GM19351 (cell line): ENCODE results near the gene ADH1C.
"Not testable (repeated sequence)": the region's sequence is repeated elsewhere in the genome, so short reads cannot be mapped to it uniquely, and the experiment has no call there.

Experiments
- ATAC-seq: cut with Tn5 transposase; IDR thresholded peaks from one replicate; pipeline ENCODE4 v1.9.1; 2021; ENCODE audit warnings: mild to moderate bottlenecking, moderate library complexity; ENCODE audit not compliant: unreplicated experiment

Gene ADH1C

DNA sequence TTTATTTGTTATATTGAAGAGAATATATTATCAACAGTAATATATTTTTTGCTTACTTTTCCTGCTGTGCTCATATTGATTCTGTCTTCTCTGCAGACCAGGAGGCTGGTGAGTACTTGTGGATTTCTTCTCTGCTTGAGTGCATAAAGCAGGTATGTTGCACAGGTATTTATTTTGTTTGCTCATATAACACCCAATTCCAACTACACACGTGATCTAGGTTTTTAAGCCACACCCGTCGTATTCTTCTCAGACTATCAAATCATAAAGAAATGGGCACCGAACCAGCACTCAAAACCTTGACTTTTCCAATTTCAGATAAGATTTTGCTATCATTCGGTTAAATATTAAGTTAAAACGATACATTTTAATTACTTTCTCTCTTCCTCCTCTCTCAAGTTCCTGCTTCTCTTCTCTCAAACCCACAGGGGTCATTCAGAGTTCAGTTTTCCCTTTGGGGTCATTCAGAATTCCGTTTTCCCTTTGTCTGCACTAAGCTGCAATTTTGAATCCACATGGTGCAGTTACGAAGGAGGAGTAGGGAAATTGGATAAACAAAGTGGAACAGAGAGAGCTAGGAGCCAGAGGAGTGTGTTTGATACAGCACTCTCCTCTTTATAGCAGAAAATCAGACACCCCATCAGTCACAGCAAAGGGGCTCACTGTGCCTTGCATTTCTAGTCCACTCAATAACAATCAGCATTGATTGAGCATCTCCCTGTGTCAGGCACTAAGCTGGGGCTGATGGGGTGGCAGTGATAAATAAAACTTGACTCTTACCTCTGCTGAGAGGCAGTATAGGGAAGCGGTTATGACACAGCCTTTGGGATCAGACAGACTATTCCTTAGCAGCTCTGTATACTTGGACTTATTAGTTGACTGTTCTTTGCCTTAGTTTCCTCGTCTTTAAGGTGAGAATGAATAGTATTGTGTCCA is at the start of gene ADH1C:
Gene ADH1C, minus strand, starts transcription at position 145 of the 936 bp plus-strand sequence. Its CDS starts 71 bp downstream, at position 74.
- ATAC-seq: no peak

- ATAC-seq: no peak
Observed at GRCh38 chr4:99400831-99401230, 48.3 kb upstream of the ADH1C start.

DNA sequence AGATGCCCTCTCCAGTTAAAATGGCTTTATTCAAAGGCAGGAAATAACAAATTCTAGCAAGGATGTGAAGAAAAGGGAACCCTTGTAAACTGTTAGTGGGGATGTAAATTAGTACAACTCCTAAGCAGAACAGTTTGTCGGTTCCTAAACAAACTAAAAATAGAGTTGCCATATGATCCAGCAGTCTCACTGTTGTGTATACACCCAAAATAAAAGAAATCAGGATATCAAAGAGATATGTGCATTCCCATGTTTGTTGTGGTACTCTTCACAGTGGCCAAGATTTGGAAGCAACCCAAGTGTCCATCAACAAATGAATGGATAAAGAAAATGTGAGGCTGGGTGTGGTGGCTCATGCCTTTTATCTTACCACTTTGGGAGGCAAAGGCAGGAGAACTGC is 46.5 kb upstream of the ADH1C start:
- no peak for ATAC-seq

- no peak for ATAC-seq
Observed at GRCh38 chr4:99395595-99396364, 43.2 kb upstream of the ADH1C start.

DNA sequence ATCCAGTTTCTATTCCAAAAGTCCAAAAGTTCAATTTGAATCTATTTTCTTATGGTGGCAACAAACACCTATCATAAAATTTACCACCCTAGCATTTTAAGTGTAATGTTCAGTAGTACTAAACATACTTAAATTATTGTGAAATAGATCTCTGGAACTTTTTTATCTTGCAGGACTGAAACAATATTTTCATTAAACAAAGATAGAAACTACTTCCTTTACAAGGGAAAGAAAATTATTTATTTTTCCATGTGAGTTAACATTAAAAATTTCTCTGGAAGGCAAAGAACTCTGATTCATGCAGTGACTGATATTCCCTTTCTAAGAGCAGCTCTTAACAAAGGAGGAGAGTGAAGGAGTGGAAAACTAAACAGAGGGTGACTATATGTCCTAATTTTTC is 42.4 kb upstream of the ADH1C start:
- no peak for ATAC-seq

DNA sequence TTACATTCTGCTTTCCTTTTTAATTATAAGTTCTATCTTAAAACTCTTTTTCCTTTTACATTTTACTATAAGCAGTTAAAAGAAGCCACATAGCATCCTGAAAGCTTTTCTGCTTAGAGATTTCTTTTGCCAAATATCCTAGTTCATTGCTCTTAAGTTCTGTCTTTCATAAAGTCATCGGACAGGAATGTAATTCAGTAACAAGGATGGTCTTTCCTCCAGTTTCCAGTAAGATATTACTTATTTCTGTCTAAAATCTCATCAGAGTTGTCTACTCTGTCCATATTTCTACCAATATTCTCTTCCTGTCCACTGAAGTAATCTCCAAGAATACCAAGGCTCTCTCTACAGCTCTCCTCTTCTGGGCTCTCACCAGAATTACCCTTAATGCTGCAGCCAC is 37.5 kb upstream of the ADH1C start:
- ATAC-seq: no peak

DNA sequence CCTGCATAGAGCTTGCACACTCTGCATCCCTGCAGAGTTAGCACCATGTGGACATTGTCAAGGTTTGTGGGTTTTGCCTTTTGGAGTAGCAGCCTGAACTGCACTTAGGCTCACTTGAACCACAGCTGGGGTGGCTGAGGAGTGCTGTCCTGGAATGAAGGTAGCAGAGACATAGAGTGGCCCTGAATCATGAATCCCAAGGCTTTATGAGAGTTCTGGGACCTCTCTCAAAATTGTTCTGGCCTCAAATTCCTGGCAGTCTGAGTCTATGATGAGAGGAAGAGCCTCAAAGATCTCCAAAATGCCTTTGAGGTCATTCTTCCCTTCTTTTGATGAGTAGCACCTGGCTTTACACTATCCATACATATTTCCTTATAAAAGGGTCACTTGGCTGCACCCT is 37.1 kb upstream of the ADH1C start:
- no peak for ATAC-seq

- no peak for ATAC-seq
Observed at GRCh38 chr4:99383833-99384392, 31.4 kb upstream of the ADH1C start.

DNA sequence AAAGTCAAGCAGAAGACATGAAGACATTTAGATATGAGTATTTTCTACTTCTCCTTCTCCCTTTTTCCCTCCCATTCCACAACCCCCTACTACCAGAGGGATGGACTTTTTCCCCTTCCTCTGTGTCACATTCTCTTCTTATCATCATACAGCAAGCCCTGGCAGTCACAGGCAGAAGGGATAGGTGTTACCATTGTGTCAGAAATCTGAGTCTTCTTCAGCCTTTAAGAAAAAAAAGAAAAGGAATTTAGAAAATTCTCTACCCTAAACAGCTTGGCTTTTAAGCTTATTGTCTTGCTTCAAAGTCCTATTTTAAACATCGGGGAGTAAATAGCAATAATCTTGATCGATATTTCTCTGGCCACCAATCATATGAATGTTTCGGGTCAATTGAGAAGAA is 30.9 kb upstream of the ADH1C start:
- ATAC-seq: no peak

DNA sequence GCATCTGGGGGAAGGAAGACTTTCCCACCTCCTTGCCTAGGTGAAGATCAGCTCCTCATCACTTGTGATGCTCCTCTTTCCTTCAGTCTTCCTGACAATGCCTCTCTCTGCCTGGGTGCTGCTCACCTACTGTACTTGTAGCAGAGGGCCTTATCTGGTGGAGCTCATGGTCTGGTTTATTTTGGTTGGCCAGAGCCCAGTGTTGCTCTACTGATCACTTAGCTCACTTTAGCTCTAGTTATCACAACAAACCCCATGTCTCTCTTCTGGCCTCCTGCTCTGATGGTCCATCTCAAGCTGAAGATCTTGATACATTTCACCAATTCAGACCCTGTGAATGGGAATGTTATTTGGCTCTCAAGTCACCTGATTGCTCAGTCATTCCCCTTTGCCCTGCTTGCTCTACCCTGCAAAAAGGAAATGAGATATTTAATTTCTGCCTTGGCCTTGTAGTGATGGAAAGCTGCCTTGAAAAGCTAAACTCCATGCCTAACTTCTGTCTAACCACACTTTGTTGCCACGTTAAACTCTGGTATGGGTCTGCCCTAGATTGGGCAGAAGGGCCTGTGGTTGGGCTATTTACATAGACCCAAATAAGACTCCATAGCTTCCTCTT is 30.3 kb upstream of the ADH1C start:
- no peak for ATAC-seq

DNA sequence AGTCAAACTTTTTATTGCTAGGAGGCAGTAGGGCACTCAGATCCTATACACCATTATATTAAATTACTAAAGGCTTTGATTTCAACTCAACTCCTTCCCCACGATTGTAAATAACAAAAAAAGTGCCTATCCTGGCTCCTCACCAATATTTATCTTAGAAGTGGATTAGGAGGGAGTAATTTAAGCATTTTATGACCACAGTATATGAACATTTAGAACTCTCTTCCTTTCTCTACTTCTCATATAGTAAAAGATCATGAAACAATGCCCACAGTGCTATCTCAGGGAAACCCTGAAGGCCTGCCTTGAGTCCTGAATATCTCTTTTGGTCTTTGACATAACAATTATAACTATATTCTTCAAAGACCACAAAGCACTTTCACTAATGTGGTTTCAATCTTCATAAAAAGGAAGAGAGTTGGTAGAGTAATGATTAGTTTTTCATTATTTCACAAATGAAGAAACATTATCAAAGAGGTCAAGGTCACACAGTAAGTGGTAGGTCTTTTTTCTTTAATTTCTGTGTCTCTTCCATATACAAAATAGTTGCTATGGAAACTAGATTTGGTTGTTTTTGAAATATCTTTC is 29.1 kb upstream of the ADH1C start:
- ATAC-seq: no peak

DNA sequence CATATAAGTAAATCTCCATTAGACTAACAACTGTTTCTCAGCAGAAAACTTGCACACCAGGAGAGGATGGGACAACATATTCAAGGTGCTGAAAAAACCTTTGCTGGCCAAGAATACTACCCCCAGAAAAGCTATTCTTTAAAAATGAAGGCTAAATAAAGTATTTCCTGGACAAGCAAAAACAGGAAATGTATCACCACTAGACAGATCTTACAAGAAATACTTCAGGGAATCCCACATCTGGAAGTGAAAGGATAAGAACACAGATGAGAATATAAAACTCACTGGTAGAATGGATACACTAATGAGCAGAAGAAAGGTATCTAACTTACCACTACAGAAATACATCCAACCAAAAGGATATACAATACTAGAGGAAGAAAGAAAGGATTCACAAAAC is 27.0 kb upstream of the ADH1C start:
- no peak for ATAC-seq

DNA sequence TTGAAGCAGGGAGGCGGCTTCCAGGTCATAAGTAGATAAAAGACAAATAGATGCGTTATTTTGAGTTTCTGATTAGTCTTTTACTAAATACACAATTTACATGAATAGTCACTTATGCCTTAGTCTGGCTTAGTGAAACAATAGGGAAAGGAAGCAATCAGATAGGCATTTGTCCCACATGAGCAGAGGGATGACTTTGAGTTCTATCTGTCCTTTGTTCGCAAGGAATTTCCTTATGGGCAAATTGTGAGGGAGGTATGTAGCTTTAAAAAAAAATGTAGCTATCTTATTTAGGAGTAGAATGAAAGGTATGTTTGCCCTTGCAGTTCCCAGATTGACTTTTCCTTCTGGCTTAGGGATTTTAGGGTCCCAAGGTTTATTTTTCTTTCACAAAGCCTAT is 26.3 kb upstream of the ADH1C start:
- no peak for ATAC-seq

- peak; percentile 57 for ATAC-seq
Observed at GRCh38 chr4:99377341-99377740, 24.8 kb upstream of the ADH1C start.

- not testable (repeated sequence) for ATAC-seq
Observed at GRCh38 chr4:99372464-99372863, 19.9 kb upstream of the ADH1C start.

DNA sequence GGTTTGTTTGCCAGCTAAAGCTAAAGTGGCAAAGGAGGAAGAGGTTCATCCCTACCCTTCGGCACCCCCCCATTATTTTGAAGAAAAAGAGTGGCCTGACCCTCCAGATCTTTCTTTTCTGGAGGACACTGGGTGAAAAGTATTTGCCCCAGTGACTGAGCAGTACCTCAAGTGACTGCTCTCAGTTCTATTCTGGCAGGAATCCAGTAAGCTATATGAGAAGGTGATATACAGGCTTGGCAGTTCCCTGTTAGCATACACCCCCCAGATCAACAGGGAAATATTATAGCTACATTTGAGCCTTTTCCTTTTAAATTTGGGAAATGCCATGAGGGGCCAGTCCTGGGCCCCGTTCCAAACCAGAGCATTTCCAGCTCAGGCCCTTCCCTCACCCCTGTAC is 15.3 kb upstream of the ADH1C start:
- not testable (repeated sequence) for ATAC-seq

DNA sequence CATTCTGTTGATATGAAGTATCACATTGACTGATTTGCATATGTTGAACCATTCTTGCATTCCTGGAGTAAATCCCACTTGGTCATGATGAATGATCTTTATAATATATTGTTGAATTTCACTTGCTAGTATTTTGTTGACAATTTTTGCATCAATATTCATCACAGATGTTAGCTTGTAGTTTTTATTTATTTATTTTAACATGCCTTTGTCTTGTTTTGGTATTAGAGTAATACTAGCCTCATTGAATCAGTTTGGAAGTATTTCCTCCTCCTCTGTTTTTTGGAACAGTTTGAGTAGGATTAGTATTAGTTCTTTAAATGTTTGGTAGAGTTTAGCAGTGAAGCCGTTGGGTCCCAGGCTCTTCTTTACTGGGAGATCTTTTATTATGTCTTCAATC is 13.9 kb upstream of the ADH1C start:
- ATAC-seq: no peak

GRCh38 chr4:99362768-99363167 is 10.2 kb upstream of the ADH1C start:
- no peak for ATAC-seq

DNA sequence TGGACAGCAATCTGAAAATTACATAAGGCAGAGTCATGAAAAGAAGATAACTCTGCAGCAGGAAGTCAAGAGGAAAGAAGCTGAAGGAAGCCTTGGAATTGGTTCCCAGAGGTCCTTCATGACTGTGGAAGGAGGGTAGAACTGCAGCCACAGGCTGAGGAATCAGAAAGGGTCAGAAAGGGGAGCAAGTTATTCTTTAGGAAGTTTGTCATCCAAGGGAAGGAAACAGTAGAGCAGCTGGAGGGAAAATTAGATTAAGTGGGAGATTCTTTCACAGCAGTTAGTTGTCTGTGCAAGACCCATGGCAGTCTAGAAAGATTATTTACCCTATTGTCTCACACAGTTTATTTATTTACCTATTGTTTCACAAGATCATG is 9.3 kb upstream of the ADH1C start:
- no peak for ATAC-seq

DNA sequence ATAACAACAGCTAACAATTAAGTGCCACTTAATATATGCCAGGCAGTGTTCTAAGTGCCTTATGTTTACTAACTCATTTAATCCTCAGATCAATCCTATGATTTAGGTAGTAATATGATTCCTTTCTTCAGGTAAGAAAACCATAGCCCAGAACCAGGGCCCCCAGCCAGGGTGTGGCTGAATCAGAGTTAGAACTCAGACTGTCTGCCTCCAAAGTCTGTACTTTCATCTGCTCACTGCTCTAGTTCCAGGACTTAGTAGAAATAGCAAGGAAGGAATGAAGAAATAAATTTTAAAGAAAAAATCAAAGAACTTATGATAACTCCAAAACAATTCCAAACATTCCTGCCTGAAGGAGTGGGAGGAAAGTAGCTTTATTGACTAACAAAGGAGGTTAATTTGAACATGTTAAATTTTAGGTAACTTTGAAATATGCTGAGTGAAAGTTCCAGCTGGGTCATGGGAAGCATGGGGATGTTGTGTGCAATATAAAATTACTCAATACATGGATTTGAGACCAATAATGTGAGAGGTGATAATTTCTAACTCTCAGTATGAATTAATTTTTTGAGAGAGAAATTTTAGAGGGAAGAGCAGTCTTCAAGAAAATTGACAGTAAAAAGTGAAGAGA is 8.8 kb upstream of the ADH1C start:
- no peak for ATAC-seq
